ENCODE data around the gene GINS1. TPM values are rescaled to one million over a fixed set of nuclear protein-coding genes. Genes with fewer than 3 reads are reported as not detected.

GINS1 gene
- total and polyA plus RNA-seq, 2 of the 13 experiments (the other 11 are each of a cell fraction or from before 2014, with no cell fraction given) = 14.6 to 59.9 TPM

- TF ChIP-seq MTA1 (CRISPR knock-in tag; IDR thresholded peaks at IDR 0.05; ENCODE audit: borderline replicate concordance) = 0 out of 2 replicates have a peak, but pooled peaks have one; percentile 22
- TF ChIP-seq HOMEZ (CRISPR knock-in tag; IDR thresholded peaks at IDR 0.05; ENCODE audit: low read depth) = no peak
- TF ChIP-seq SRSF9 (IDR thresholded peaks at IDR 0.05; ENCODE audit: borderline replicate concordance, insufficient read depth, low read depth, low read length, poor library complexity, severe bottlenecking) = no peak
- peak; percentile 100 for TF ChIP-seq ZBTB38 (CRISPR knock-in tag; IDR thresholded peaks at IDR 0.05)
- no peak for TF ChIP-seq CREBL2 (CRISPR knock-in tag; IDR thresholded peaks at IDR 0.05; ENCODE audit: borderline replicate concordance)
- TF ChIP-seq PPARG (CRISPR knock-in tag; conservative IDR thresholded peaks at IDR 0.05) = 0 out of 2 replicates have a peak, but pooled peaks have one; percentile 17
- peak; percentile 78 for TF ChIP-seq ZNF572 (CRISPR knock-in tag; IDR thresholded peaks at IDR 0.05)
- no peak for TF ChIP-seq ZNF512 (CRISPR knock-in tag; IDR thresholded peaks at IDR 0.05)
- peak; percentile 37; the same call in 1 of the 2 replicates for TF ChIP-seq ZNF788 (CRISPR knock-in tag; IDR thresholded peaks at IDR 0.05; ENCODE audit: borderline replicate concordance)
- TF ChIP-seq ZBTB2 (CRISPR knock-in tag; IDR thresholded peaks at IDR 0.05; ENCODE audit: low read depth) = no peak
- peak; percentile 81 for TF ChIP-seq SMC3 (IDR thresholded peaks at IDR 0.05; ENCODE audit: low read length)
- TF ChIP-seq ZNF230 (CRISPR knock-in tag; IDR thresholded peaks at IDR 0.05) = peak; percentile 50; the same call in 1 of the 2 replicates
- TF ChIP-seq HMGXB4 (CRISPR knock-in tag; IDR thresholded peaks at IDR 0.05; ENCODE audit: borderline replicate concordance in 1 of 2, low read depth in 1 of 2) = peak in 1 of 2 experiments; percentile 55; a peak in 2 of 4 replicates
- TF ChIP-seq FOXC1 (CRISPR knock-in tag; IDR thresholded peaks at IDR 0.05; ENCODE audit: borderline replicate concordance) = no peak
- TF ChIP-seq ZBTB4 (CRISPR knock-in tag; IDR thresholded peaks at IDR 0.05; ENCODE audit: borderline replicate concordance) = peak; percentile 59; the same call in 1 of the 2 replicates
- no peak for TF ChIP-seq ZNF441 (CRISPR knock-in tag; IDR thresholded peaks at IDR 0.05; ENCODE audit: borderline replicate concordance)
Observed at GRCh38 chr20:25470045-25470444, 62.6 kb downstream of the GINS1 start (continued).

Data from HepG2 (cell line).